K562 treated with DMSO at 1 percent for 24 hours (cell line): ENCODE data around the gene POGLUT3. TPM values are rescaled to one million over a fixed set of nuclear protein-coding genes. Genes with fewer than 3 reads are reported as not detected.

ENCODE experiments used
- total RNA-seq: library from RNA; unstranded; fragments of 300-600 nt; gene quantifications from 2 replicates; pipeline ENCODE4 v1.2.3, GENCODE V29; 2022; ENCODE audit warnings: low read depth; ENCODE audit not compliant: insufficient read depth

The POGLUT3 gene
- total RNA-seq = 12.5 and 12.9 TPM in 2 replicates

GRCh38 chr11:108498046-108498815, at the start of gene POGLUT3:
TSS of gene POGLUT3 (minus strand) at chr11:108498384. CDS start at chr11:108498366, 18 bp downstream.

GRCh38 chr11:108467091-108467823, 30.9 kb downstream of the POGLUT3 start, which contains the start of gene C11orf65:
TSS of gene C11orf65 (minus strand) at chr11:108467529. CDS start at chr11:108461559, 5,970 bp downstream.

Other genes with a start within 250 kb of the POGLUT3 start
- gene C11orf65, start 30.9 kb downstream of the POGLUT3 start, total RNA-seq = 1.1 TPM in 1 of 2 replicates, not detected in the other
- gene EXPH5, start 95.4 kb upstream of the POGLUT3 start, total RNA-seq = 1.1 TPM in 2 replicates
- gene DDX10, start 166.7 kb upstream of the POGLUT3 start, total RNA-seq = 16.4 and 23.8 TPM in 2 replicates